Measurements from ENCODE around the gene TNFAIP8. TPM values are rescaled to one million over a fixed set of nuclear protein-coding genes. Genes with fewer than 3 reads are reported as not detected.

Gene TNFAIP8
- total and polyA plus RNA-seq, 10 of the 15 experiments (the other 5 are each of a cell fraction or from before 2014, with no cell fraction given), result 124 to 324 (median 177) TPM

DNA sequence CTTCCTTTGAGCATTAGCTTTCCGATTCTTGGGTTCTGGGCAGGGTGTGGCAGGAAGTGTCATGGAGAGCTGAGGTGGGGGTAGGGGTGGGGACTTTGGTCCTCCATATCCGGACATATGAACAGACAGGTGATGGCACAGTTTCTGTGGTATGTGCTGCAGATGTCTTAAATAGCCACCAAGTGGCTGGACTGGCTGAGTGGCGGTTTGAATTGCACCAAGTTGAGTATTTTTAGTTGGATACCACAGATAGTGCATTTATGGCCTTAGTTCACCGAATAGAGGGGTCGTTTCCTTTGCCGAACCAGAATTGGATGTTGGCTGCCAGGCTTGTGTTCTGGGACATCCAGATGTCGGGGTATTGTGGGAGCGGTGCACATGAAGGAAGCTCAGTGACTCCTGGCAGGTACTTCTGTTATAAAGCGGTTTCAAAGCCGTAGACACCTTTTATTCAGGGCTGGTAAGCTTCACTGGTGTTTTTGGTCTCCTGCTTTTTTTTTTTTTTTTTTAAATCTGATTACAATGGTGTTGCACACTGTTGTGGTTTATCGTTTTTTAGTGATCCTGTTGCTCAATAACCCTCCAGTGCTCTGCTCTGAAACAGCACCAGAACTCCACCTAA, 15.1 kb upstream of the TNFAIP8 start (continued):
- TF ChIP-seq SPI1 (IDR thresholded peaks at IDR 0.05; ENCODE audit: borderline replicate concordance, insufficient read depth, low read depth, low read length) (peak; percentile 25; the same call in 1 of the 2 replicates), GATAD2B (conservative IDR thresholded peaks at IDR 0.05; ENCODE audit: low read depth) (no peak), ZNF274 (IDR thresholded peaks at IDR 0.05; ENCODE audit: insufficient read depth, insufficient read length) (no peak), CBX3 (IDR thresholded peaks at IDR 0.05; ENCODE audit: borderline replicate concordance, low read depth) (no peak), RELA (IDR thresholded peaks at IDR 0.05; ENCODE audit: borderline replicate concordance, partially characterized antibody) (no peak), FOXM1 (IDR thresholded peaks at IDR 0.05; ENCODE audit: low read depth, low read length) (peak; percentile 88), ZBED1 (IDR thresholded peaks at IDR 0.05; ENCODE audit: borderline replicate concordance) (no peak; the same call in none of the 2 replicates), ZNF207 (IDR thresholded peaks at IDR 0.05; ENCODE audit: borderline replicate concordance) (no peak), HDAC6 (IDR thresholded peaks at IDR 0.05; ENCODE audit: unreplicated experiment) (no peak), RCOR1 (conservative IDR thresholded peaks at IDR 0.05; ENCODE audit: low read depth, low read length) (no peak), STAT3 (IDR thresholded peaks at IDR 0.05; ENCODE audit: low read depth, low read length) (no peak), ZZZ3 (IDR thresholded peaks at IDR 0.05; ENCODE audit: control insufficient read depth, insufficient read length, low read depth) (no peak), NFXL1 (IDR thresholded peaks at IDR 0.05; ENCODE audit: borderline replicate concordance) (no peak), CBX5 (IDR thresholded peaks at IDR 0.05; ENCODE audit: low read depth) (peak; percentile 56; the same call in 1 of the 2 replicates), BHLHE40 (IDR thresholded peaks at IDR 0.05; ENCODE audit: borderline replicate concordance in 1 of 2, low read depth in 2 of 2, low read length in 1 of 2) (peak; percentile 63 to 68; a peak in 3 of 4 replicates)
- TF ChIP-seq, protein P1, sequence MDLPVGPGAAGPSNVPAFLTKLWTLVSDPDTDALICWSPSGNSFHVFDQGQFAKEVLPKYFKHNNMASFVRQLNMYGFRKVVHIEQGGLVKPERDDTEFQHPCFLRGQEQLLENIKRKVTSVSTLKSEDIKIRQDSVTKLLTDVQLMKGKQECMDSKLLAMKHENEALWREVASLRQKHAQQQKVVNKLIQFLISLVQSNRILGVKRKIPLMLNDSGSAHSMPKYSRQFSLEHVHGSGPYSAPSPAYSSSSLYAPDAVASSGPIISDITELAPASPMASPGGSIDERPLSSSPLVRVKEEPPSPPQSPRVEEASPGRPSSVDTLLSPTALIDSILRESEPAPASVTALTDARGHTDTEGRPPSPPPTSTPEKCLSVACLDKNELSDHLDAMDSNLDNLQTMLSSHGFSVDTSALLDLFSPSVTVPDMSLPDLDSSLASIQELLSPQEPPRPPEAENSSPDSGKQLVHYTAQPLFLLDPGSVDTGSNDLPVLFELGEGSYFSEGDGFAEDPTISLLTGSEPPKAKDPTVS (IDR thresholded peaks at IDR 0.05; ENCODE audit: low read depth, low read length), result no peak
- TF ChIP-seq, protein P2, sequence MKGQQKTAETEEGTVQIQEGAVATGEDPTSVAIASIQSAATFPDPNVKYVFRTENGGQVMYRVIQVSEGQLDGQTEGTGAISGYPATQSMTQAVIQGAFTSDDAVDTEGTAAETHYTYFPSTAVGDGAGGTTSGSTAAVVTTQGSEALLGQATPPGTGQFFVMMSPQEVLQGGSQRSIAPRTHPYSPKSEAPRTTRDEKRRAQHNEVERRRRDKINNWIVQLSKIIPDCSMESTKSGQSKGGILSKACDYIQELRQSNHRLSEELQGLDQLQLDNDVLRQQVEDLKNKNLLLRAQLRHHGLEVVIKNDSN (IDR thresholded peaks at IDR 0.05; ENCODE audit: borderline replicate concordance, extremely low read length, insufficient read depth, low read depth, low read length), result no peak
- TF ChIP-seq, protein P3, sequence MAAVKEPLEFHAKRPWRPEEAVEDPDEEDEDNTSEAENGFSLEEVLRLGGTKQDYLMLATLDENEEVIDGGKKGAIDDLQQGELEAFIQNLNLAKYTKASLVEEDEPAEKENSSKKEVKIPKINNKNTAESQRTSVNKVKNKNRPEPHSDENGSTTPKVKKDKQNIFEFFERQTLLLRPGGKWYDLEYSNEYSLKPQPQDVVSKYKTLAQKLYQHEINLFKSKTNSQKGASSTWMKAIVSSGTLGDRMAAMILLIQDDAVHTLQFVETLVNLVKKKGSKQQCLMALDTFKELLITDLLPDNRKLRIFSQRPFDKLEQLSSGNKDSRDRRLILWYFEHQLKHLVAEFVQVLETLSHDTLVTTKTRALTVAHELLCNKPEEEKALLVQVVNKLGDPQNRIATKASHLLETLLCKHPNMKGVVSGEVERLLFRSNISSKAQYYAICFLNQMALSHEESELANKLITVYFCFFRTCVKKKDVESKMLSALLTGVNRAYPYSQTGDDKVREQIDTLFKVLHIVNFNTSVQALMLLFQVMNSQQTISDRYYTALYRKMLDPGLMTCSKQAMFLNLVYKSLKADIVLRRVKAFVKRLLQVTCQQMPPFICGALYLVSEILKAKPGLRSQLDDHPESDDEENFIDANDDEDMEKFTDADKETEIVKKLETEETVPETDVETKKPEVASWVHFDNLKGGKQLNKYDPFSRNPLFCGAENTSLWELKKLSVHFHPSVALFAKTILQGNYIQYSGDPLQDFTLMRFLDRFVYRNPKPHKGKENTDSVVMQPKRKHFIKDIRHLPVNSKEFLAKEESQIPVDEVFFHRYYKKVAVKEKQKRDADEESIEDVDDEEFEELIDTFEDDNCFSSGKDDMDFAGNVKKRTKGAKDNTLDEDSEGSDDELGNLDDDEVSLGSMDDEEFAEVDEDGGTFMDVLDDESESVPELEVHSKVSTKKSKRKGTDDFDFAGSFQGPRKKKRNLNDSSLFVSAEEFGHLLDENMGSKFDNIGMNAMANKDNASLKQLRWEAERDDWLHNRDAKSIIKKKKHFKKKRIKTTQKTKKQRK (IDR thresholded peaks at IDR 0.05; ENCODE audit: low read depth, low read length), result no peak
- TF ChIP-seq, protein P4, sequence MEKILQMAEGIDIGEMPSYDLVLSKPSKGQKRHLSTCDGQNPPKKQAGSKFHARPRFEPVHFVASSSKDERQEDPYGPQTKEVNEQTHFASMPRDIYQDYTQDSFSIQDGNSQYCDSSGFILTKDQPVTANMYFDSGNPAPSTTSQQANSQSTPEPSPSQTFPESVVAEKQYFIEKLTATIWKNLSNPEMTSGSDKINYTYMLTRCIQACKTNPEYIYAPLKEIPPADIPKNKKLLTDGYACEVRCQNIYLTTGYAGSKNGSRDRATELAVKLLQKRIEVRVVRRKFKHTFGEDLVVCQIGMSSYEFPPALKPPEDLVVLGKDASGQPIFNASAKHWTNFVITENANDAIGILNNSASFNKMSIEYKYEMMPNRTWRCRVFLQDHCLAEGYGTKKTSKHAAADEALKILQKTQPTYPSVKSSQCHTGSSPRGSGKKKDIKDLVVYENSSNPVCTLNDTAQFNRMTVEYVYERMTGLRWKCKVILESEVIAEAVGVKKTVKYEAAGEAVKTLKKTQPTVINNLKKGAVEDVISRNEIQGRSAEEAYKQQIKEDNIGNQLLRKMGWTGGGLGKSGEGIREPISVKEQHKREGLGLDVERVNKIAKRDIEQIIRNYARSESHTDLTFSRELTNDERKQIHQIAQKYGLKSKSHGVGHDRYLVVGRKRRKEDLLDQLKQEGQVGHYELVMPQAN (conservative IDR thresholded peaks at IDR 0.05), result no peak

All from GM12878 (cell line).